Measurements from ENCODE around the gene CPEB1. TPM values are rescaled to one million over a fixed set of nuclear protein-coding genes. Genes with fewer than 3 reads are reported as not detected.

Gene CPEB1
- total and polyA plus RNA-seq, 2 of the 13 experiments (the other 11 are each of a cell fraction or from before 2014, with no cell fraction given), result 0.03 to 0.07 TPM

DNA sequence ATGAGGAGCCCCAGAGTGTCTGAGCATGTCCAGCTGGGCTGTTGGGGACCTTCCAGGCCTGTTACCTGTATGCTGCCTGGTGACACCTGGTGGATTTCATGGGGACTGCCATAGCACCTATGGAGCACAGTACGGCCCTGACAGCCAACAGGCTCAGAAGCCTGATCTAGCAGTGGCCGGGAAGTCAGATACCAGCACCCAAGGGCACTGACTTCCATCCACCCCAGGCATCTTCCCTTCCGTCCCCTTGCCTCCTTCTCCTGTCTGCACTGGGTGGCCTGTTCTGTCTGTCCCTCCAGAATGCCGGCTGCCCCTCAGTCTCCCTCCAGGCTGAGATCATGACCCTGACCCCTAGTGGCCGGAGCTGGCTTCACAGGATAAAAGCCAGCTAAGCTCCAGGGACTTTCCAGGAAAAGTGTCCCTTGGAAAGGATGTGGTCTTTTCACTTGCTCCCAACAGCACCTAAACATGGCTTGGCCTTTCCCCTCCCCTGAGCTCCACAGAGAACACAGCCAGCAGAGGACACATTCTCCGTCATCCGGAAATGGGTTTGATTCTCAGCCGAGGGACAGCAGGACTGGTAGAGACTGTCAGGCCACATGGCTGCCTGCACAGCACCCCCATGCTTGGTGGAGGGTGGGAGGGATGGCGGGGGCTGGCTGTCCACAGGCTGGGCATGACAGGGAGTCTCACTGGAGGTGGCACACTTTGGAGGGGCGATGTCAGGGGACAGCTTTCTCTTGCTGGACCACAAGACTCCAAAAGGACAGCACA is 116.4 kb downstream of the CPEB1 start (continued):
- TF ChIP-seq NAIF1 (CRISPR knock-in tag; IDR thresholded peaks at IDR 0.05; ENCODE audit: borderline replicate concordance), result no peak
- no peak for TF ChIP-seq JUNB (CRISPR knock-in tag; IDR thresholded peaks at IDR 0.05; ENCODE audit: borderline replicate concordance)
- peak; percentile 63; the same call in 1 of the 2 replicates for TF ChIP-seq ZFX (CRISPR knock-in tag; IDR thresholded peaks at IDR 0.05; ENCODE audit: low read depth)
- TF ChIP-seq ZNF713 (CRISPR knock-in tag; IDR thresholded peaks at IDR 0.05), result no peak
- no peak for TF ChIP-seq ZNF567 (CRISPR knock-in tag; IDR thresholded peaks at IDR 0.05; ENCODE audit: borderline replicate concordance)
- TF ChIP-seq, protein P1, sequence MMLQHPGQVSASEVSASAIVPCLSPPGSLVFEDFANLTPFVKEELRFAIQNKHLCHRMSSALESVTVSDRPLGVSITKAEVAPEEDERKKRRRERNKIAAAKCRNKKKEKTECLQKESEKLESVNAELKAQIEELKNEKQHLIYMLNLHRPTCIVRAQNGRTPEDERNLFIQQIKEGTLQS (CRISPR knock-in tag; IDR thresholded peaks at IDR 0.05), result no peak
- TF ChIP-seq ZNF556 (CRISPR knock-in tag; IDR thresholded peaks at IDR 0.05; ENCODE audit: borderline replicate concordance), result peak; percentile 54; the same call in 1 of the 2 replicates
- TF ChIP-seq, protein P2, sequence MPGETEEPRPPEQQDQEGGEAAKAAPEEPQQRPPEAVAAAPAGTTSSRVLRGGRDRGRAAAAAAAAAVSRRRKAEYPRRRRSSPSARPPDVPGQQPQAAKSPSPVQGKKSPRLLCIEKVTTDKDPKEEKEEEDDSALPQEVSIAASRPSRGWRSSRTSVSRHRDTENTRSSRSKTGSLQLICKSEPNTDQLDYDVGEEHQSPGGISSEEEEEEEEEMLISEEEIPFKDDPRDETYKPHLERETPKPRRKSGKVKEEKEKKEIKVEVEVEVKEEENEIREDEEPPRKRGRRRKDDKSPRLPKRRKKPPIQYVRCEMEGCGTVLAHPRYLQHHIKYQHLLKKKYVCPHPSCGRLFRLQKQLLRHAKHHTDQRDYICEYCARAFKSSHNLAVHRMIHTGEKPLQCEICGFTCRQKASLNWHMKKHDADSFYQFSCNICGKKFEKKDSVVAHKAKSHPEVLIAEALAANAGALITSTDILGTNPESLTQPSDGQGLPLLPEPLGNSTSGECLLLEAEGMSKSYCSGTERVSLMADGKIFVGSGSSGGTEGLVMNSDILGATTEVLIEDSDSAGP (CRISPR knock-in tag; IDR thresholded peaks at IDR 0.05; ENCODE audit: borderline replicate concordance), result peak; percentile 56; the same call in 1 of the 2 replicates
- no peak for TF ChIP-seq ZNF776 (CRISPR knock-in tag; IDR thresholded peaks at IDR 0.05)
- TF ChIP-seq ATF7 (IDR thresholded peaks at IDR 0.05), result no peak
- no peak for TF ChIP-seq ATF7 (CRISPR knock-in tag; IDR thresholded peaks at IDR 0.05)
- no peak for TF ChIP-seq ZNF235 (CRISPR knock-in tag; IDR thresholded peaks at IDR 0.05; ENCODE audit: borderline replicate concordance)
- TF ChIP-seq ZBTB20 (CRISPR knock-in tag; IDR thresholded peaks at IDR 0.05; ENCODE audit: borderline replicate concordance, low read depth), result no peak
- TF ChIP-seq, protein P3, sequence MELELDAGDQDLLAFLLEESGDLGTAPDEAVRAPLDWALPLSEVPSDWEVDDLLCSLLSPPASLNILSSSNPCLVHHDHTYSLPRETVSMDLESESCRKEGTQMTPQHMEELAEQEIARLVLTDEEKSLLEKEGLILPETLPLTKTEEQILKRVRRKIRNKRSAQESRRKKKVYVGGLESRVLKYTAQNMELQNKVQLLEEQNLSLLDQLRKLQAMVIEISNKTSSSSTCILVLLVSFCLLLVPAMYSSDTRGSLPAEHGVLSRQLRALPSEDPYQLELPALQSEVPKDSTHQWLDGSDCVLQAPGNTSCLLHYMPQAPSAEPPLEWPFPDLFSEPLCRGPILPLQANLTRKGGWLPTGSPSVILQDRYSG (CRISPR knock-in tag; IDR thresholded peaks at IDR 0.05), result no peak
- TF ChIP-seq IRX3 (CRISPR knock-in tag; IDR thresholded peaks at IDR 0.05; ENCODE audit: borderline replicate concordance, low read depth), result no peak
- TF ChIP-seq, protein P4, sequence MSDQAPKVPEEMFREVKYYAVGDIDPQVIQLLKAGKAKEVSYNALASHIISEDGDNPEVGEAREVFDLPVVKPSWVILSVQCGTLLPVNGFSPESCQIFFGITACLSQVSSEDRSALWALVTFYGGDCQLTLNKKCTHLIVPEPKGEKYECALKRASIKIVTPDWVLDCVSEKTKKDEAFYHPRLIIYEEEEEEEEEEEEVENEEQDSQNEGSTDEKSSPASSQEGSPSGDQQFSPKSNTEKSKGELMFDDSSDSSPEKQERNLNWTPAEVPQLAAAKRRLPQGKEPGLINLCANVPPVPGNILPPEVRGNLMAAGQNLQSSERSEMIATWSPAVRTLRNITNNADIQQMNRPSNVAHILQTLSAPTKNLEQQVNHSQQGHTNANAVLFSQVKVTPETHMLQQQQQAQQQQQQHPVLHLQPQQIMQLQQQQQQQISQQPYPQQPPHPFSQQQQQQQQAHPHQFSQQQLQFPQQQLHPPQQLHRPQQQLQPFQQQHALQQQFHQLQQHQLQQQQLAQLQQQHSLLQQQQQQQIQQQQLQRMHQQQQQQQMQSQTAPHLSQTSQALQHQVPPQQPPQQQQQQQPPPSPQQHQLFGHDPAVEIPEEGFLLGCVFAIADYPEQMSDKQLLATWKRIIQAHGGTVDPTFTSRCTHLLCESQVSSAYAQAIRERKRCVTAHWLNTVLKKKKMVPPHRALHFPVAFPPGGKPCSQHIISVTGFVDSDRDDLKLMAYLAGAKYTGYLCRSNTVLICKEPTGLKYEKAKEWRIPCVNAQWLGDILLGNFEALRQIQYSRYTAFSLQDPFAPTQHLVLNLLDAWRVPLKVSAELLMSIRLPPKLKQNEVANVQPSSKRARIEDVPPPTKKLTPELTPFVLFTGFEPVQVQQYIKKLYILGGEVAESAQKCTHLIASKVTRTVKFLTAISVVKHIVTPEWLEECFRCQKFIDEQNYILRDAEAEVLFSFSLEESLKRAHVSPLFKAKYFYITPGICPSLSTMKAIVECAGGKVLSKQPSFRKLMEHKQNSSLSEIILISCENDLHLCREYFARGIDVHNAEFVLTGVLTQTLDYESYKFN (CRISPR knock-in tag; conservative IDR thresholded peaks at IDR 0.05), result no peak
- no peak for TF ChIP-seq FOSL1 (CRISPR knock-in tag; IDR thresholded peaks at IDR 0.05; ENCODE audit: borderline replicate concordance)
- no peak for TF ChIP-seq ZNF746 (CRISPR knock-in tag; IDR thresholded peaks at IDR 0.05)
- TF ChIP-seq MTA1 (CRISPR knock-in tag; IDR thresholded peaks at IDR 0.05; ENCODE audit: borderline replicate concordance), result peak; percentile 47; the same call in 1 of the 2 replicates
- TF ChIP-seq ZNF652 (CRISPR knock-in tag; IDR thresholded peaks at IDR 0.05; ENCODE audit: borderline replicate concordance, low read depth), result no peak
- no peak for TF ChIP-seq ZBTB42 (CRISPR knock-in tag; IDR thresholded peaks at IDR 0.05)
- TF ChIP-seq PCBP1 (IDR thresholded peaks at IDR 0.05; ENCODE audit: borderline replicate concordance, low read depth, low read length), result no peak
- no peak for TF ChIP-seq ZZZ3 (CRISPR knock-in tag; IDR thresholded peaks at IDR 0.05; ENCODE audit: borderline replicate concordance)

Measured in HepG2 (cell line).